MCF 10A (cell line): ENCODE measurements around the gene MT2A. TPM values are rescaled to one million over a fixed set of nuclear protein-coding genes. Genes with fewer than 3 reads are reported as not detected.

Source experiments
- BruUV-seq: library from RNA; stranded (reverse); fragments of 400-500 nt; replicated peaks from 2 replicates; lab custom pipeline; 2021; lab: Mats Ljungman, UMichigan
- CTCF ChIA-PET: fragments of 300-600 bp; sonication (Branson Sonifier 250); formaldehyde crosslinking; extraction: SDS; loops from one replicate; lab custom pipeline; 2021; ENCODE audit warnings: antibody characterized with exemption, inconsistent platforms; lab: Yijun Ruan, JAX
- POLR2A ChIA-PET: fragments of 300-600, 350-650 bp; sonication (Branson Sonifier 250); formaldehyde crosslinking; extraction: SDS; loops from one replicate; lab custom pipeline; 2020; ENCODE audit warnings: antibody characterized with exemption, inconsistent platforms; lab: Yijun Ruan, JAX
- DNase-seq: peaks from one replicate; pipeline ENCODE4 v3.0.0-alpha.2; 2018; ENCODE audit not compliant: unreplicated experiment
- H3K27ac Mint-ChIP-seq: one replicate; pipeline ENCODE4 v1.8.0; 2022; ENCODE audit warnings: mild to moderate bottlenecking, low read depth, mixed read lengths; ENCODE audit not compliant: unreplicated experiment
- H3K27me3 Mint-ChIP-seq: one replicate; pipeline ENCODE4 v1.8.0; 2022; ENCODE audit warnings: mixed read lengths; ENCODE audit not compliant: insufficient read depth, unreplicated experiment
- H3K36me3 Mint-ChIP-seq: one replicate; pipeline ENCODE4 v1.8.0; 2022; ENCODE audit warnings: mild to moderate bottlenecking, moderate library complexity, mixed read lengths; ENCODE audit not compliant: insufficient read depth, unreplicated experiment
- H3K4me1 Mint-ChIP-seq: one replicate; pipeline ENCODE4 v1.8.0; 2022; ENCODE audit warnings: mixed read lengths; ENCODE audit not compliant: insufficient read depth, unreplicated experiment
- H3K4me3 Mint-ChIP-seq: one replicate; pipeline ENCODE4 v1.8.0; 2022; ENCODE audit warnings: mild to moderate bottlenecking, moderate library complexity, mixed read lengths; ENCODE audit not compliant: unreplicated experiment
- H3K9me3 Mint-ChIP-seq: one replicate; pipeline ENCODE4 v1.8.0; 2022; ENCODE audit warnings: mixed read lengths; ENCODE audit not compliant: unreplicated experiment
- intact Hi-C: fragments of 100-400 bp; cut with micrococcal nuclease; formaldehyde crosslinking; loops from 2 replicates; pipeline ENCODE4 v1.14.1; 2022
- total RNA-seq: library from RNA; stranded (reverse); gene quantifications from 2 replicates; pipeline ENCODE4 v1.2.3, GENCODE V29; 2022
- TF ChIP-seq, protein P1 (sequence below): fragments of 200-600 bp; IDR thresholded peaks from one replicate; pipeline ENCODE4 v1.8.0; 2022; ENCODE audit warnings: antibody characterized with exemption, mild to moderate bottlenecking; ENCODE audit not compliant: unreplicated experiment

Gene MT2A
- total RNA-seq, 1 experiment from 2014 or later, result 3,582 TPM

DNA sequence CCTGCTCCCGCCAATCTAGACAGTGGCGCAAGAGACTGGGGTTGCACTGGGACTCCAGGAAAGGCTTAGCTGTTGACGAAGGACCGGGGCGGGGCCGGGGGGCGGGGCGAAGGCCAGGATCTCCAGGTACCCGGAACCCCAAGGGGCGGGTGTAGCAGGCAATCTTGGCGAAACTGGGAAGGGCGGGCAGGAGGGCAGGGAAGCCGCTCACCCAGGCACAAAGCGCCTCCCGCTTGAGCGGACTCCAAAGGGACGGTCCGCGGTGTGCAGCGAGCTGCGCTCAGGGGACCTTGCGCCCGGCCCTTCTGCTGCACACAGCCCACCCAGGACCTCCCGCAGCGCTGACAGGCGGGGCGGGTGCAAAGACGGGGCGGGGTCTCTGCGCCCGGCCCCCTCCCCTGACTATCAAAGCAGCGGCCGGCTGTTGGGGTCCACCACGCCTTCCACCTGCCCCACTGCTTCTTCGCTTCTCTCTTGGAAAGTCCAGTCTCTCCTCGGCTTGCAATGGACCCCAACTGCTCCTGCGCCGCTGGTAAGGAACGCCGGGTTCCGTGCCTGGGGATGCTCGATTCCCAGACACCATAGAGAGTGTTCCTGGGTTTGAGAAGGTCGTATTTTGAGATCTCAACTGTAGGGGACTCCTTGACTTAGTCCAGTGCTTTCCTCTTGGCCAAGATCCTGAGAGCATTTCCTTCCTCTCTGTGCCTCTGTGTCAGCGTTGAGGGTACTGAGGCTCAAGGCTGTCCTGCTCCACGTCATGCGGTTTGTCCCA is 49.4 kb downstream of the MT2A start, which contains the start of gene MT1F:
Gene MT1F, plus strand, starts transcription at position 405 of the 772 bp plus-strand sequence. Its CDS starts 100 bp downstream, at position 505.
- no peak within 1 kb of the TSS for H3K27ac Mint-ChIP-seq
- no peaks in the 10 kb centered on the region for H3K27me3 Mint-ChIP-seq
- peaks cover 4% of the 10 kb centered on the region for H3K36me3 Mint-ChIP-seq
- H3K9me3 Mint-ChIP-seq, result no peaks in the 10 kb centered on the region
- ChIA-PET CTCF (no interaction called here), POLR2A (interaction anchor here (0.5 to 5.6 kb wide), 14 partner anchors 9 to 512 kb away, joined by 3 to 60 read pairs (median 4); partner anchors contain the start of genes MT1E, MT1X and MT2A)
- no TSS peak for BruUV-seq
- H3K4me3 Mint-ChIP-seq, result peak within 1 kb of the TSS; percentile 77
- peaks cover 21% of the 10 kb centered on the region for H3K4me1 Mint-ChIP-seq
- peak; percentile 95 for DNase-seq
- intact Hi-C loops, result no loop called here
- TF ChIP-seq, protein P1, sequence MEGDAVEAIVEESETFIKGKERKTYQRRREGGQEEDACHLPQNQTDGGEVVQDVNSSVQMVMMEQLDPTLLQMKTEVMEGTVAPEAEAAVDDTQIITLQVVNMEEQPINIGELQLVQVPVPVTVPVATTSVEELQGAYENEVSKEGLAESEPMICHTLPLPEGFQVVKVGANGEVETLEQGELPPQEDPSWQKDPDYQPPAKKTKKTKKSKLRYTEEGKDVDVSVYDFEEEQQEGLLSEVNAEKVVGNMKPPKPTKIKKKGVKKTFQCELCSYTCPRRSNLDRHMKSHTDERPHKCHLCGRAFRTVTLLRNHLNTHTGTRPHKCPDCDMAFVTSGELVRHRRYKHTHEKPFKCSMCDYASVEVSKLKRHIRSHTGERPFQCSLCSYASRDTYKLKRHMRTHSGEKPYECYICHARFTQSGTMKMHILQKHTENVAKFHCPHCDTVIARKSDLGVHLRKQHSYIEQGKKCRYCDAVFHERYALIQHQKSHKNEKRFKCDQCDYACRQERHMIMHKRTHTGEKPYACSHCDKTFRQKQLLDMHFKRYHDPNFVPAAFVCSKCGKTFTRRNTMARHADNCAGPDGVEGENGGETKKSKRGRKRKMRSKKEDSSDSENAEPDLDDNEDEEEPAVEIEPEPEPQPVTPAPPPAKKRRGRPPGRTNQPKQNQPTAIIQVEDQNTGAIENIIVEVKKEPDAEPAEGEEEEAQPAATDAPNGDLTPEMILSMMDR, result no peak

GRCh38 chr16:56658327-56658875 is 50.0 kb downstream of the MT2A start:
- H3K4me1 Mint-ChIP-seq, result peaks cover 21% of the 10 kb centered on the region
- peaks cover 4% of the 10 kb centered on the region for H3K36me3 Mint-ChIP-seq
- H3K27me3 Mint-ChIP-seq, result no peaks in the 10 kb centered on the region
- no peak overlapping the region for H3K27ac Mint-ChIP-seq
- peak overlapping the region; percentile 77 for H3K4me3 Mint-ChIP-seq
- no peak for DNase-seq
- H3K9me3 Mint-ChIP-seq, result no peaks in the 10 kb centered on the region
- no TSS peak for BruUV-seq
- intact Hi-C loops, result no loop called here
- ChIA-PET POLR2A (interaction anchor here (0.5 to 5.6 kb wide), 8 partner anchors 15 to 206 kb away, joined by 3 to 60 read pairs (median 5); partner anchors contain the start of genes MT1E and MT1X), CTCF (interaction anchor here (0.6 kb wide), 1 partner anchor 15 kb away, joined by 3 read pairs; no protein-coding TSS in a partner anchor)
- TF ChIP-seq, protein P1, result no peak

Other genes with a start within 250 kb of the MT2A start
- gene AMFR, start 183.0 kb upstream of the MT2A start, total RNA-seq, result 97.2 and 109 TPM in 2 replicates
- 81.7 and 83.4 TPM in 2 replicates for gene NUDT21, start 157.3 kb upstream of the MT2A start, total RNA-seq
- 68.5 and 72.5 TPM in 2 replicates for gene OGFOD1, start 157.0 kb upstream of the MT2A start, total RNA-seq
- gene BBS2, start 88.6 kb upstream of the MT2A start, total RNA-seq, result 23.9 and 25.8 TPM in 2 replicates
- not detected in 2 replicates for gene MT4, start 43.5 kb upstream of the MT2A start, total RNA-seq
- gene MT3, start 19.1 kb upstream of the MT2A start, total RNA-seq, result not detected in 2 replicates
- gene MT1E, start 17.2 kb downstream of the MT2A start, total RNA-seq, result 518 and 934 TPM in 2 replicates
- not detected in 2 replicates for gene MT1M, start 24.1 kb downstream of the MT2A start, total RNA-seq
- gene MT1A, start 30.1 kb downstream of the MT2A start, total RNA-seq, result not detected in 2 replicates
- not detected in 2 replicates for gene MT1B, start 43.3 kb downstream of the MT2A start, total RNA-seq
- 1.7 and 2.4 TPM in 2 replicates for gene MT1F, start 49.4 kb downstream of the MT2A start, total RNA-seq
- gene MT1G, start 59.5 kb downstream of the MT2A start, total RNA-seq, result not detected in 2 replicates
- not detected in 2 replicates for gene MT1H, start 61.2 kb downstream of the MT2A start, total RNA-seq
- gene MT1X, start 73.9 kb downstream of the MT2A start, total RNA-seq, result 79.3 and 108 TPM in 2 replicates
- 53.9 and 60.2 TPM in 2 replicates for gene NUP93, start 121.5 kb downstream of the MT2A start, total RNA-seq